Activated CD4-positive, alpha-beta T cell treated with anti-CD3 and anti-CD28 coated beads, Interleukin-2, amount 10 ng/mL, durations not matched to agents 7 days and 5 days (primary cell): ENCODE data around the gene SUB1. TPM values are rescaled to one million over a fixed set of nuclear protein-coding genes. Genes with fewer than 3 reads are reported as not detected.

Source experiments
- CTCF ChIA-PET: fragments of 350-600 bp; sonication (Branson Sonifier 250); formaldehyde crosslinking; loops from one replicate; lab custom pipeline; 2021; ENCODE audit warnings: antibody characterized with exemption; lab: Charles Lee
- POLR2A ChIA-PET: fragments of 350-600 bp; sonication (Branson Sonifier 250); formaldehyde crosslinking; loops from one replicate; lab custom pipeline; 2021; ENCODE audit warnings: antibody characterized with exemption; lab: Charles Lee
- DNase-seq: peaks from one replicate; pipeline ENCODE4 v3.0.0-alpha.2; 2020
- H3K27ac Mint-ChIP-seq: one replicate; pipeline ENCODE4 v1.8.0; 2021; ENCODE audit warnings: mild to moderate bottlenecking, moderate library complexity, mixed read lengths
- H3K27me3 Mint-ChIP-seq: one replicate; pipeline ENCODE4 v1.8.0; 2021; ENCODE audit warnings: mixed read lengths
- H3K36me3 Mint-ChIP-seq: one replicate; pipeline ENCODE4 v1.8.0; 2021; ENCODE audit warnings: low read depth, mixed read lengths
- H3K4me1 Mint-ChIP-seq: one replicate; pipeline ENCODE4 v1.8.0; 2021; ENCODE audit warnings: mixed read lengths
- H3K4me3 Mint-ChIP-seq: one replicate; pipeline ENCODE4 v1.8.0; 2021; ENCODE audit warnings: mild to moderate bottlenecking, moderate library complexity, mixed read lengths
- H3K9me3 Mint-ChIP-seq: one replicate; pipeline ENCODE4 v1.8.0; 2021; ENCODE audit warnings: mixed read lengths
- total RNA-seq, 2 experiments: library from RNA; stranded (reverse); gene quantifications; one replicate each; pipeline ENCODE4 v1.2.3, GENCODE V29; 2021

The SUB1 gene
- total RNA-seq, 2 experiments from 2014 or later = 430 to 446 TPM

DNA sequence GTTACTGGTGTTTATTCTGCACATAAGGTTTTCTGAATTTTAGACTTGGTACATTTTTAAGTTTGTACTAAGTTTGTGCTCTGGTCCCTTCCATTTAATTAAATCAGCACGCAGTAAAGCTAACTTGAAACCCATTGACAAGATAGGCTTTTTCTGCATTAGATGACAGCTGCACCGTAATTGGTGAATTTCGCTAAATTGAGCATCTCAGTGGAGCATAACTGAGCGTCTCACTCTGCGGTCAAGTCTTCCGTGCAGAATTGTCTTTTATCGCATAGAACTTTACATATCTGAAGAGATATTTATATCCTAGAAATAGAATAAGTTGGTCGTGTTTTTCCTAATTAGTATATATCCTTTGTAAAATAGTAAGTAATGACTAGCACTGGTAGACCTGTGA is 4.1 kb downstream of the SUB1 start:
- POLR2A ChIA-PET = interaction anchor here (1.3 kb wide), 1 partner anchor 18 kb away, joined by 3 read pairs; no protein-coding TSS in a partner anchor
- DNase-seq = no peak
- no peak overlapping the region for H3K27ac Mint-ChIP-seq
- no peak overlapping the region for H3K4me3 Mint-ChIP-seq
- no peaks in the 10 kb centered on the region for H3K27me3 Mint-ChIP-seq
- H3K36me3 Mint-ChIP-seq = peaks cover 48% of the 10 kb centered on the region
- peaks cover 68% of the 10 kb centered on the region for H3K4me1 Mint-ChIP-seq
- no peaks in the 10 kb centered on the region for H3K9me3 Mint-ChIP-seq
- CTCF ChIA-PET = interaction anchor here (0.7 to 4.3 kb wide), 27 partner anchors 10 to 356 kb away, joined by 3 to 51 read pairs (median 4); no protein-coding TSS in a partner anchor

DNA sequence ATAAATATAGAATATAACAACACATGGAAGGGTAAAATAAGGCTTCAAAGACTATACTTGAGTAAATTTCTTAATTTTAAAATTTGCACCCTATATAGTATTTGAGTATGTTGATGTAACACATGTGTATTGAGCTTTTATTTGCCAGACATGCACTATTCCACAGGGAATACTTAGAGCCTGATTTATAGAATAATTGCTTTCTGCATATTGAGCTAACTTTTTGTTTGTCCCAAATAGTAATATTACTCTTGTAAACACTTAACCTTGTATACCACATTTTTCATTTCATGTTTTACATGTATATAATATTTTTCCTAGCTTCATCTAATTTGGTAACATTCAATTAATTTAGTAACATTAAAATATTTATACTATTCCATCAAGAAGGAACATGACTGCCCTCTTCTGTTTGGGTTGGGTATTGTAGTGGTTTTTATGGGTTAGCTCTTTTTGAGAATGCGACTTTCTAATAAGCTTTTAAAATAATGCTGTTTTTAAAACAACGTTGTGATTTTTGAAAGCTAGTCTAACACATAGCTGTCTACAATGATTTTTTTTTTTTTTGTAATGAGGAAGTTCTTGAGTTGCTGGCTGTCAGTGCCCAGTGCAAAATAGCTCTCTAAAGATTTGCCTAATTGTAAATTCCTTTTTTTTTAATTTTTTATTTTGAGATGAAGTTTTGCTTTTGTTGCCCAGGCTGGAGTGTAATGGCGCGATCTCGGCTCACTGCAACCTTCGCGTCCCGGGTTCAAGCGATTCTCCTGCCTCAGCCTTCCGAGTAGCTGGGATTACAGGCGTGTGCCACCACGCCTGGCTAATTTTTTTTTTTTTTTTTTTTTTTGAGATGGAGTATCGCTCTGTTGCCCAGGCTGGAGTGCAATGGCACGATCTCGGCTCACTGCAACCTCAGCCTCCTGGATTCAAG is 4.8 kb downstream of the SUB1 start:
- peak overlapping the region; percentile 76 for H3K27ac Mint-ChIP-seq

DNA sequence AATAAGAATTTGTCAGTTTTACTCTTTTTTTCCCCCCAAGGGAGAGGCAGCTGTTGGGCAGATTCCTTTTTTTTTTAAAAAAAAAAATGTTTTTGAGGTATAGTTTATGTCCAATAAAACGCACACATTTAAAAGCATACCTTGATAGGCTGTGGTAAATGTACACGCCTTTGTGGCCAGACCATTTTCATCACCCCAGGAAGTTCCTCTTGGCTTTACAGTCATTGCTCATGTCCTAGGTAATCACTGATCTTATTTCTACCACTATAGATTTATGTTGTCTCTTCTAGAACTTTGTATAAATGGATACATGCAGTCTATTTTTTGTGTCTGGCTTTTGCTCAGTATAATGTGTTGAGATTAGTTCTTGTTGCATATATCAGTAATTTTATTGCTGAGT is 9.8 kb downstream of the SUB1 start:
- H3K4me3 Mint-ChIP-seq = no peak overlapping the region
- CTCF ChIA-PET = interaction anchor here (0.5 kb wide), 1 partner anchor 12 kb away, joined by 3 read pairs; no protein-coding TSS in a partner anchor
- POLR2A ChIA-PET = no interaction called here

More for the DNA sequence above, 4.8 kb downstream of the SUB1 start:
- Mint-ChIP-seq H3K36me3 (peaks cover 56% of the 10 kb centered on the region), H3K27me3 (no peaks in the 10 kb centered on the region), H3K4me3 (no peak overlapping the region), H3K9me3 (no peaks in the 10 kb centered on the region), H3K4me1 (peaks cover 68% of the 10 kb centered on the region)
- DNase-seq = peak; percentile 73
- POLR2A ChIA-PET = interaction anchor here (0.7 to 1.5 kb wide), 6 partner anchors 17 to 1066 kb away, joined by 3 to 11 read pairs (median 3); no protein-coding TSS in a partner anchor
- CTCF ChIA-PET = interaction anchor here (0.6 to 4.3 kb wide), 34 partner anchors 9 to 367 kb away, joined by 3 to 51 read pairs (median 4); no protein-coding TSS in a partner anchor

DNA sequence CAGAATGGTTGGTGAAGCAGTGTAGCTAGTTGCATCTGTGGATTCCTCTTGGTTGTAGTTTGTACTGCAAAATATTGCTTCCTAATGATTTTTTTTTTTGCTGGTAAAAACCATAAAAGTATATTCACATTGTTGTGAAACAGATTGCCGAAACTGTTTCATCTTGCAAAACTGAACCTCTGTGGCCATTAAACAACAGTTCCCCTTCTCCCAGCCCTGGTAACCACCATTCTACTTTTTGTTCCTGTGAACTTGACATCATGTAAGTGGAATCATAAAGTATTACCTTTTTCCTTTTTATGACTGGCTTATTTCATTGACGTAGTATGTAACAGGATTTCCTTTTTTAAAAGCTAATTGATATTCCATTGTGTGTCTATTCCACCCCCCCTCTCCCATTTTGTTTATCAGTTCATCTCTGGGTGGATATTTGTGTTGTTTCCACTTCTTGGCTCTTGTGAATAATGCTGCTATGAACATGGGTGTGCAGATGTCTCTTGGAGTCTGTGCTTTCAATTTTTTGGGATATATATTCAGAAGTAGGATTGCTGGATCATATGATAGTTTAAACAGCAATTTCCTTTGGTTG is 11.8 kb downstream of the SUB1 start:
- Mint-ChIP-seq H3K9me3 (no peaks in the 10 kb centered on the region), H3K4me3 (no peak overlapping the region), H3K36me3 (peaks cover 83% of the 10 kb centered on the region), H3K4me1 (peaks cover 75% of the 10 kb centered on the region), H3K27me3 (no peaks in the 10 kb centered on the region), H3K27ac (peak overlapping the region; percentile 68)
- CTCF ChIA-PET = interaction anchor here (0.7 kb wide), 2 partner anchors 107 to 121 kb away, joined by 3 read pairs; no protein-coding TSS in a partner anchor
- no peak for DNase-seq
- POLR2A ChIA-PET = no interaction called here

More for the DNA sequence above, 9.8 kb downstream of the SUB1 start:
- Mint-ChIP-seq H3K9me3 (no peaks in the 10 kb centered on the region), H3K4me1 (peaks cover 77% of the 10 kb centered on the region), H3K36me3 (peaks cover 81% of the 10 kb centered on the region), H3K27ac (no peak overlapping the region), H3K27me3 (no peaks in the 10 kb centered on the region)
- no peak for DNase-seq

DNA sequence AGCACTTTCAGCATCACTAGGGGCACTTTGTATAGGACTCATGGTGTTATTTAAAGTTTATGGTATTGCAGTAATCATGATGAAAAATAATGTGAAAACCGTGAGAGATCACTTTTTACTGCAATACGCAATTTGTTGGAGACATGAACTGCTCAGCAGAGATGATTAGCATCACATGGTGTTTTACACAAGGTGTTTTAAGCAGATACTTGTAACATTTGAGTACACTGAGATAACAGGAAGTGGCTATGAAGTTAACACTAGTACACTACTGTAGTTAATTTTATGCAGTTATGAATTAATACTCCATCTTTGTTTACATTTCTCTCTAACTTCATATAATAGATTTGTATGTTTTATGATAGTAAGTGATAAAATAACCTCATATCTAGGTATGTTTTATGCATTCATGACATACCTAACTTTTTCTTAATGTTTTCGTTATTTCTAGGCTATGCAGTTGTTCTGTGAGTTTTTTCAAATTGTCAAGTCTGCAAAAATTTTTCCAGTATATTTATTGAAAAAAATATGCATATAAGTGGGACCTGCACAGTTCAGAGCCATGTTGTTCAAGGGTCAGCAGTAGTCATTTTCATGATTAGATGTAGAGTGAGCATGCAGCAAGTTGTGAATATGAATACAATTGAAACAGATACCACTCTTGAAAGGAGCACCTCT is 13.0 kb downstream of the SUB1 start:
- peaks cover 65% of the 10 kb centered on the region for H3K4me1 Mint-ChIP-seq
- no peaks in the 10 kb centered on the region for H3K27me3 Mint-ChIP-seq
- H3K4me3 Mint-ChIP-seq = no peak overlapping the region
- peak overlapping the region; percentile 79 for H3K27ac Mint-ChIP-seq
- CTCF ChIA-PET = interaction anchor here (1.4 kb wide), 1 partner anchor 8 kb away, joined by 6 read pairs; no protein-coding TSS in a partner anchor
- POLR2A ChIA-PET = no interaction called here
- peaks cover 80% of the 10 kb centered on the region for H3K36me3 Mint-ChIP-seq
- no peaks in the 10 kb centered on the region for H3K9me3 Mint-ChIP-seq
- DNase-seq = no peak

DNA sequence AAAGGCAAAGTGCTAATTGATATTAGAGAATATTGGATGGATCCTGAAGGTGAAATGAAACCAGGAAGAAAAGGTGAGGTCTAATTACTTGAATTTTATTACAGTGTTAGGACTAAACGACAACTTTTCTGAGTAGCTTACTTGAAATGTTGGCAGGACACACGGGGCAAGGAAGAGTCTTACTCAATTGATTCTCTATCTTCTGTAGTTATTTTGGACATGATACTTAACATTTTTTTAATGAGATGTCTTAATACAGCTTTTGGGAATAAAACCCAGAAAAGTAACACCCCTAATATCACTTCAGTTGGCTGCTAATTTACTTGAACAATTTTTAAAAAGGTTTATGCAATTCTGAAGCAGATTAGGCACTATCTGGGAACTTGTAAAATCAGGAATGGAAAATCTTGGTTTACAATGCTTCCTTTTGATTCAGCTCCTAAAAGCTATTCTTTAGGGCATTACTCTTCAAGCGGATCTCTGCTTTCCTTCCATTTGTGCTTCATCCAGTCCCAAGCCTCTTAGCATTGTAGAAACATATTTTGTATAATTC is 13.7 kb downstream of the SUB1 start:
- DNase-seq = no peak
- peaks cover 60% of the 10 kb centered on the region for H3K4me1 Mint-ChIP-seq
- H3K9me3 Mint-ChIP-seq = no peaks in the 10 kb centered on the region
- H3K27ac Mint-ChIP-seq = peak overlapping the region; percentile 10
- no peak overlapping the region for H3K4me3 Mint-ChIP-seq
- ChIA-PET POLR2A (no interaction called here), CTCF (interaction anchor here (0.6 to 1.4 kb wide), 4 partner anchors 9 to 752 kb away, joined by 3 to 6 read pairs (median 3); no protein-coding TSS in a partner anchor)
- H3K36me3 Mint-ChIP-seq = peaks cover 79% of the 10 kb centered on the region
- no peaks in the 10 kb centered on the region for H3K27me3 Mint-ChIP-seq

DNA sequence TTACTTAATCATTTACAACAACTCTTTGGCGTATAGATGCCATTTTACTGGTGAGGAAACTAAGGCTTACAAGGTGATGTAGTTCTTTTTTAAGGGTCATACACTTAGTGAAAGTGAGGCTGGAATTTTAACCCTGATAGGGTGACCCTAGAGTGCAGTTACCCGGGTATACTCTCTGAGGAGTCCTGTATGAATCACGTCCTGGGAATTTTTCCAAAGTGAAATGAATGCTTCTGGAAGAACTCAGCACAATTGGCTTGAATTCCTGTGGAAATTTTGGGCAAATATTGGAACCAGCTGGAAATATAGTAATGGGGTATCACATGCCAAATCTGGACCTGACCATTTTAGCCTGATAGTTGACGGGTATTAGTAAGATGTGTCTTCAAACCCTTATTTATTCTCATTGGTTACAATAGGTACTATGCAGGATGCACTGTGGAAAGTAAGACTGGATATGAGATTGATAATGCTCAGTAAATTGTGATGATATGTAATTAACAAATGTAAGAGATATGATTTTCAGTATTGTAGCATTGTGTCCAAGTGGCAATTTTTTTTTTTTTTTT is 14.8 kb downstream of the SUB1 start:
- H3K9me3 Mint-ChIP-seq = no peaks in the 10 kb centered on the region
- ChIA-PET POLR2A (no interaction called here), CTCF (interaction anchor here (0.9 to 1.4 kb wide), 2 partner anchors 10 kb away, joined by 3 to 6 read pairs; no protein-coding TSS in a partner anchor)
- no peak overlapping the region for H3K27ac Mint-ChIP-seq
- peaks cover 53% of the 10 kb centered on the region for H3K4me1 Mint-ChIP-seq
- peaks cover 75% of the 10 kb centered on the region for H3K36me3 Mint-ChIP-seq
- no peak for DNase-seq
- H3K27me3 Mint-ChIP-seq = no peaks in the 10 kb centered on the region
- H3K4me3 Mint-ChIP-seq = no peak overlapping the region

DNA sequence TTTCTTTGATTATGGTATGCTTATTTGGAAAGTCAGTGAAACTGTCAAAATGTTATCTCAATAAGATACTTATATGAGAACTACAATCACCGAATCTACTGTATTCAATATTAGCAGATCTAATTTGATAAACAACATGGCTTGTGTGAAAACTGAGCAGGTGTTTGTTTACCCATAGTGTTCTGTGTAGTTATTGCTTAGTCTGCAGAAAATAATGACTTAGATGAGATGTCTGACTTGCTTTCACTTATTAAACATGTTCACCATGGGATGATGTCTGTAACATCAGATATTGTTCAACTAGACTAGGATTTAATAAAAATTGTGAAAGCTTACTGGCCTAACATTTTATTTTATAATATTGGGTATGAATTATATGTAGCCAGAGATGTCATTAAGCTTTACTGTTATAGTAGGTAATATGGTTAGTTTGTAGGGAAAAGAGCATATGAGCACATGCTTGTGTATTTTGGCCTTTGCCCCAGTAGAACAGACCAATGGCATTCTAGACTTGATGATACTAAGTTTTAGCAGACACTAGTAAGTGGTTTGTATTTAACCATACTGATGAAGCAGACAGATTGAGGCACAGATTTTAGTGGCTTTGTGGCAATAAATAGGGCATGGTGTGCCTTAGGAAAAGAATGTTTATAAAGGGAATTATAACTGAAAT is 16.4 kb downstream of the SUB1 start:
- H3K4me1 Mint-ChIP-seq = peaks cover 38% of the 10 kb centered on the region
- H3K27me3 Mint-ChIP-seq = no peaks in the 10 kb centered on the region
- no peak for DNase-seq
- H3K9me3 Mint-ChIP-seq = no peaks in the 10 kb centered on the region
- CTCF ChIA-PET = no interaction called here
- POLR2A ChIA-PET = no interaction called here
- no peak overlapping the region for H3K27ac Mint-ChIP-seq
- peaks cover 67% of the 10 kb centered on the region for H3K36me3 Mint-ChIP-seq
- no peak overlapping the region for H3K4me3 Mint-ChIP-seq

DNA sequence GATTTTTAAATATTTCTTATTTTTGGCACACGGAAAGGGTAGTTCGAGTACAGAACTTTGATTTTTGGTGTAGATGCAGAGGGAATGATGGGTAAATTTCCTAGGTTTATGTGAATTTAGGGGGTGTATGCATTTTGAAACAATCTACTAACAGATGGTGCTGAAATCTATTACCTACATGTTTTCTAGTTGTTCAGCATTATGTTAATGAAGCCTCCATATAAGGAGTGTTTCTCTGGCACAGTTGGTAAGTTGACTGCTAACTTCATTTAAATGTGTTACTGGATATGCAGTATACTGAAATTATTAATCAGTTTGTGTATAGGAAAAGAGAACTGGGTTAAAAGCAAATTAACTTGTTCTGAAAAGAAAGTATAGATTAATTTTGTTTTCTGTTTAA is 17.5 kb downstream of the SUB1 start:
- Mint-ChIP-seq H3K36me3 (peaks cover 60% of the 10 kb centered on the region), H3K27me3 (no peaks in the 10 kb centered on the region), H3K4me1 (peaks cover 29% of the 10 kb centered on the region), H3K9me3 (no peaks in the 10 kb centered on the region), H3K27ac (no peak overlapping the region), H3K4me3 (no peak overlapping the region)
- POLR2A ChIA-PET = no interaction called here
- CTCF ChIA-PET = no interaction called here
- no peak for DNase-seq

DNA sequence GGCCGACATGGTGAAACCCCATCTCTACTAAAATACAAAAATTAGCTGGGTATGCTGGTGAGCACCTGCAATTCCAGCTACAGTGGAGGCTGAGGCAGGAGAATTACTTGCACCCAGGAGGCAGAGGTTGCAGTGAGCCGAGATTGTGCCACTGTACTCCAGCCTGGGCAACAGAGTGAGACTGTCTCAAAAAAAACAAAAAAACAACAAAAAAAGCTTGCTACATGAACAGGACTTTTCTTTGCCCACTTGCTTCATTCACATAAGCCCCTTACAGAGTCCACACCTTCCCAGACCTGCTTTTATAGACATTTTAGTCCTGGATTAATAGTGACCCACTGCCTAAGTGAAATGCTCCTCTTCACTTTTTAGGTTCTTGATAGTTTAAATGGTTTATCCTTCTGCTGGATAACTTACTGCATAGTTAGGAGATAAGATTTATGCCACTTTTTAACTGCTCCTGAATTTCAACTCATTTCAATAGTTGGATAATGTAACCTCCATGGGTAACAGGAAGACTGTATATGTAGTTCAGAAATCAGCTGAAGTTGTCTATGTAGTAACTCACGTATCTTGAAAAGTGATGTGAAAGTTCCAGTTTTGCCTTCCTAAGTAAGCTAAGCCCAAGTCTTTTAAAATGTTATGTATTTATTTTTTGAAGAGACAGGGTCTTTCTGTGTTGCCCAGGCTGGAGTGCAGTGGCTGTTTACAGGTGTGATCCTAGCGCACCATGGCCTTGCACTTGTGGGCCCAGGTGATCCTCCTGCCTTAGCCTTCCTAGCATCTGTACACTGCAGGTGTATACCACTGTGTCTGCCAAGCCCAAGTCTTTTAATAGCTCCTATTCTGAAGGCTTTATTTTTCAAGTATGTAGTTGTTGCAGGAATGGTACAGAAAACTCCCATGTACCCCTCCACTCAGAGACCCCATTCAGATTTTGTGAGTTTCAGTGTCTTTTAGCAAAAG is 19.7 kb downstream of the SUB1 start:
- ChIA-PET CTCF (interaction anchor here (1.0 to 1.8 kb wide), 3 partner anchors 15 to 131 kb away, joined by 3 to 4 read pairs (median 3); no protein-coding TSS in a partner anchor), POLR2A (no interaction called here)
- peaks cover 48% of the 10 kb centered on the region for H3K36me3 Mint-ChIP-seq
- H3K9me3 Mint-ChIP-seq = no peaks in the 10 kb centered on the region
- H3K4me1 Mint-ChIP-seq = peaks cover 16% of the 10 kb centered on the region
- DNase-seq = no peak
- H3K27ac Mint-ChIP-seq = no peak overlapping the region
- no peaks in the 10 kb centered on the region for H3K27me3 Mint-ChIP-seq
- H3K4me3 Mint-ChIP-seq = no peak overlapping the region
